Activated gamma-delta T cell treated with Interleukin-2 at 50 U/mL for 16 hours (primary cell): Measurements from ENCODE around the gene CLDN17.

Source experiments
- DNase-seq: peaks from one replicate; pipeline ENCODE4 v3.0.0-alpha.2; 2020

Gene CLDN17, protein sequence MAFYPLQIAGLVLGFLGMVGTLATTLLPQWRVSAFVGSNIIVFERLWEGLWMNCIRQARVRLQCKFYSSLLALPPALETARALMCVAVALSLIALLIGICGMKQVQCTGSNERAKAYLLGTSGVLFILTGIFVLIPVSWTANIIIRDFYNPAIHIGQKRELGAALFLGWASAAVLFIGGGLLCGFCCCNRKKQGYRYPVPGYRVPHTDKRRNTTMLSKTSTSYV

DNA sequence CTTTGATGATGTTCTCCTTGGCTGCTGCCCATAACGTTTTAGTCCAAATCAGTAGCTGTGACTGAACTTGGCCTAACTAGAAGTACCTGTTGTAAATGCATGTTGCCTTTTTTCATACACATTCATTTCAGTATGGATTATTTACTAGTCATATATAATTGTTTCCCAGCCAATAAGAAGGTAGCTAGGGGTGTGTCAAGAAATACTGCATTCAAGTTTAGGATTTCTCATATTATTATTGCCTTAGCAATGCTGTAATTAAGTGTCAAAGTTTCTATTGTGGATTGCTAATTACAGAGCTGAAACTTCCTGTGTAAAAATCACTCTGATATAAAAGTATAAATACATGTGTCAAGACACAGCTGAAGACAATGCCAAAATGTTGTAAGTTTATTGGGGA, at the start of gene CLDN17:
Gene CLDN17 (minus strand): TSS at position 101 of the 400 bp plus-strand sequence. CDS start 188 bp downstream, outside the sequence.
- no peak for DNase-seq

DNA sequence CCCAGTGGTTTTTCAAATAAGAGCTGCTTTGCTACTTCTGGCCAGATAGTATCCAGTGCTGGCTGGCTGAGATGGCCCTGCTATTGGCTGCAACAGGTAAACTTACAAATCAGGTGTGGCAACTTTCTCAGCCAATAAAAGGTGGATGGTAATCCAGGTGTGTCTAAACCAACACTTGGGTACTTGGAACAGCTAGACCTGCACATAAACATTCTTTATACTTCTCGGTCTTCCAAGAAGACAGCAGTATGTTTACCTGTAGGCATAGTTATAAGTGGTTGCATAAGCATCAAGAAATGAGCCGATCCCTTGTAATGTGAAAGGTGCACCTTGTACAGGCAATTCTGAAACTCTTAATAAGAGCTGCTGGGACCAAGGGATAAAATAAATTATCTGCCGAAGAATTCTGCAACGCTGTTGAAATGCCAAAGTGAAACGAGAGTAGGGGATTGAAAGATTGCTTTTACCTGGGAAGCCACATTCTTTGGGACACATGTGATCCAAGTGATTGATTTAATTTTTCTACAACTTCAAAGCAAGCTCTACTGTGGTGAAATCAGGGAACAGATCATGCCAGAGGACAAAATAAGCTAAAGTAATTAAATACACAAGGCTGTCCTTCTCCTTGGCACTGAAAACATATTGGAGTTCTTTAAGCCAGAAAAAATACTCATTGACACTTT, 49.6 kb upstream of the CLDN17 start, which contains the start of gene CLDN8:
Gene CLDN8 (minus strand): TSS at position 57 of the 683 bp plus-strand sequence. CDS start 172 bp downstream, outside the sequence.
- no peak for DNase-seq

DNA sequence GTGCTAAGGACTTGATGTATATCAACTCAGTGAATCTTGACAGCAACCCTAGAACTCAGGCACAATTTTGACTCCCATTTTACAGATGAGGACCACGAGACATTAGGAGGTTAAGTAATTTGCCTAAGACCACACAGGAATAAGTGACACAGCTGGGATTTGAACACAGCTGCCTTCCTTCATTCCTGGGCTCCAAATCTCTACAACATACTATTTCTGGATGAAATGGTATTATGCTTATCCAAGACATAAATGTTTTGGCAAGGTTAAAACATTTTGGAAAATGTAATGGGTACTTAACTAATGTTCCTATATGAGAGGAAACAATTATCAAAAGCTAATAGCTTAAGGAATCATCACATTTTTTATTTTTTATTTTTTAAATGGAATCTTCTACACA, 44.5 kb upstream of the CLDN17 start:
- DNase-seq: no peak

DNA sequence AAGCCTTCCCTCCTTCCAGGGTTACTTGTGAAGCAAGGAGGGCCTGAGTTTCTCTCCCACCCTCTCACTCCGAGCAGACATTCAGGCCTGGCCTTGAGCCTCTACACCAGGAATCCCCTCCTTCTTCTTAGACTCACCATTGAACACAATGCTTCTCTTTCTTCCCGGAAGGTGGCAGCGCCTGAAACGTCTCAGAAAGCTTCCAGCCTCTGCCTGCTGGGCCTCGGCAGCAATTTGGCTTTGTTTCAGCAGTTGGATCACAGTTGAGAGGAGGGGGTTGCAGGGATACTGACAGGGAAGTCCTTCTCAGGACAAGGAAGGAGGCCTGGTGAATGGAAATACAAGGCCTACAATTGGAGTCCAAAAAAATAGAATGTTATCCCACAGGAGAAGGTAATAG, 43.0 kb upstream of the CLDN17 start:
- DNase-seq: no peak

DNA sequence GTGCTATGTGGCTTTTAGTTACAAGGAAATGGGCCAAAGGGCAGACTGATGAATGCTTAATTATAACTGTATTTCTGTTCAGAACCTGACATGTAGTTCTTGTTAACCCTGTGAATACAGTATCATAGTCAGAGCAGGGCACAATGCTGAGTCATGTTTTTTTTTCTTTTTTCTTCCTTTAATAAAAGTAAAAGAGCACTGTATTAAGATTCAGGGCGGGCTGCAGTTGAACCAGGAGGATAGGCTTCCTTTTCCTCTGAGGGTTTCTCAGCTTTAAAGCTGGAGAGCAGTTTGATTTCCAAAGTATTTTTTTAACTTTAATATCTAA, 40.6 kb upstream of the CLDN17 start:
- no peak for DNase-seq

DNA sequence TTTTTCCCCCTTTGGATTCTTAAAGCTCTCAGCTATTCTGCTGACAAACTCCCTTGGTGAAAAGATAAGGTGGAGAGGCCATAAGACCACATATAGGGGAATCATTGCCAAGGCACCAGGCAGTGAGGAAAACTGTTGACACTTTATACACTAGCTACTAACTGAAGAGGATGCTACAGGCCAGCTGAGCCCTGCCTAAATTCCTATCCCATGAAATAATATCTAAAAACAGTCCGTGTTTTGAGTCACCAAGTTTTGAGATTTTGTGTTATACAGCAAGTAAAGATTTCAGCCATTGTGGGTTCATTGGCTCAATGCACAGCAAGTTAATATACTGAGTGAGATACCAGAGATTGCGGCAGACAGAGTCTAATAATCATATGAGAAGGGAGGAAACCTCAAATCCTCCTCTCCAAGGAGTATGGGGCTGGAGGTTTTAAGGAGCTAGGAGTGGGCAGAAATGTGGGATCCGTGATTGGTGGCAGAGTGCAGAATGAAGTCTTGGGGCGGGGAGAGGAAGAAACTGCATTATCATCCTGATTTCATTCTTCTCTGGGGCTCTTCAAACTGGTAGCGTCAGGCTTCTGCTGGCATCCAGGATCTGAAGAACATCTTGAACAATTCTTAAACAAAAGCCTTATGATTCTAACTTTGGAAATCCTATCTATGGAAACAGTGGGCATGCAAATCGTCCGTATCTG, 40.1 kb upstream of the CLDN17 start:
- no peak for DNase-seq

DNA sequence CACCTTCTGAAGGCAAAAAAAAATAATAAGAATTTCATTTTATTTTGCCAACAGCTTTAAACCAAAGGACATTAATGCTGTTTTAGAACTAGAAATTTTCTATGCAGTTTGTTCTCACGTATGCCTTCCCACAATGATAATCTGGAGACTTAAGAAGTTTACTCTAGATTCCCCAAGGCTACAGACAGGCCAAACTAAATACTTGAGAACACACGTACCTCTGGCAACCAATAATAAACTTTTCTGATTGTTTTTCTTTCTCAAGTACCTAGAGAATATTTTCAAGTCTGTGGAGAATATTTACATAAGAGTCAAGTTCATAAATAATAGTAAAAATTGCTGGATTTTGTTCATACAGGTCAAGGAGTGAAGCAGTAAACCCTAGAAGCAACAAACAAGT, 33.4 kb upstream of the CLDN17 start:
- DNase-seq: no peak

DNA sequence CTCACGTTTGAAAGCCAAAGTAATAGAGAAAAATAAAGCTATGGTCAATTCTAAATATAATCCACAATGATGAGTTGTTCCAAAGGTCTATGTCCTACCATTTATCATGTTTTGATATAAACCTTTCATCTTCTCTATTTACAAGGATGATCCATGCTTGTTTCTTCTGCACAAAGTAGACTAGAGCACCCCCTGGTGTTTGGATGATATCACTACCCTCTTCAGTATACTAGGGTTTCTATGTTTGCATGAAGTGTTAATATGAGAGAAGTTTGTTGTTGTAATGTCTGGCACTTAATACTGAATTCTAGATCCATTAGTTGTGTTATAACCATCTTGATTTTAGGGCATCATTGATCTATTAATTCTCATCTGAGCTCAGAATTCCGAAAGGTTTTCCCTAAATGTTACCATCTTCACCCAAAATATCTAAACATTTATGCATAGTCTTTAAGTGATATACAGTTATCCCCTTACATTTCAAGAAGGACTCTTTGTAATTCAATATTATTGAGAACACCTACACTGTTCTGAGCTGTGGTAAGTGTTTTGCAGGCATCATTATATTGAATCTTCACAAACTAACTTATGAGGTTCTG, 28.2 kb upstream of the CLDN17 start:
- no peak for DNase-seq

DNA sequence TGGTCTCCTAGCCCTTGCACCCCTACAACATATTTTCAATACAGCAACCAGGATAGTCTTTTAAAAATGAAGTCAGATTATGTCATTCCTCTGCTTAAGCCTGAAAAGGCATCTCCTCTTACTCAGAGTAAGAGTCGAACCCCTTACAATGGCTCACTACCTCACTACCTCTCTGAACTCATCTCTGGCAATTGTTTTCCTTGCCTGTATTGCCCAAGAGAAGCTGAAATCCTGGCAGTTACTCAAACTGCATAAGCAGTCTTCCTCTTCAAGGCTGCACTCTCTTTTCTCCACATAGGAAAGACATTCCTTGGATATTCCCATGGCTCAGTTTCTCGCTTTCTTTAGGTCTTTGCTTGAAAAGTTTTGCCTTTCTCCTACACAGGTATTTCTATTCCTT, 26.6 kb upstream of the CLDN17 start:
- DNase-seq: no peak

DNA sequence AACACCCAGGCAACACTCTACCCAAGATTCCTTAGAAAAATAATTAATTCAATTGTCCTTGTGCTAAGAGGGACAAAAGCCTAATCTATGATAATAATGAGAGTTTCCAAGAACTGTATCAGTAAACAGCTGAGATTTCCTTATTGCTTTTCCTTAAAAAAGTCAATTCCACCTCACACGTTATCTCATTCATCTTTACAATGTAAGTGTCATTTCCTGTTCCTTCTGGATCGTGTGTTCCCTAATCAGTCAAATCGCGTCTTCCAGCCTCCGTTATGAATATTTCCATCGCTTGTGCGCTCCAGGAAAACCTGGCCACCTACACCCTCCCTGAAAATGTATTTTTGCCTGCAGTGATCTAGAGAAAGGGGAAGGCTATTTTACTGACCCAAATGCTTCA, 23.9 kb upstream of the CLDN17 start:
- no peak for DNase-seq

DNA sequence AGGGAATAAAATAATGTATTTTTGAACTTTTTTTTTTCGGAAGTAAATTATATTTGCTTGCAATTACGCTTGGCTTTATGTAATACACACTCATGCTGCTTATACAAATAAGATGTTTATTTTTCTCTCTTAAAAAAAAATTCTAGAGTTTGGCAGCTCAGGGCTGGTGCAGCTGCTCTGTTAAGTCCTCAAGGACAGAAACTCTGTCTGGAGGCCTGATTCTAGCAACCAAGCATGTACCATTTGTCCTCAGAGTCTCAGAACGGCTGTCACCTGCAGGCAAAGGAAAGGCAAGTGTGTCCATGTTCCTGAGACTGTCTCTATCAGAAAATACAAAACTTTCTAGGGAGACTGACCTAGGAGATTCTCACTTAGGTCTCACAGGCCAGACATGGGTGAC, 23.2 kb upstream of the CLDN17 start:
- no peak for DNase-seq

DNA sequence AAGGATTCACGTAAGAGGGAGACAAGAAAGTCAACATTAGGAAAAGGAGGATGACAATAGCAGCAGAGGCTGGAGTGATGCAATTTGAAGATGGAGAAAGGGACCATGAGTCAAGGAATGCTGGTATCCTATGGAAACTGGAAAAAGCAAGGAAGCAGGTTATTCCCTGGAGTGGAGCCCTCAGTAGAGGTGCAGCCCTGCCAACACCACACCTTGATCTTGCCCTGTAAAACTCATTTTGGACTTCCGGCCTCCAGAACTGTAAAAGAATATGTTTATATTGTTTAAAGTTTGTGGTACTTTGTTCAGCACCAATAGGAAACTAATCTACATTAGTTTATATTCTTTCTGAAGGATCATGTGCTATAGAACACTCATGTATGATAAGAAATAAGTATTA, 19.6 kb upstream of the CLDN17 start:
- no peak for DNase-seq

DNA sequence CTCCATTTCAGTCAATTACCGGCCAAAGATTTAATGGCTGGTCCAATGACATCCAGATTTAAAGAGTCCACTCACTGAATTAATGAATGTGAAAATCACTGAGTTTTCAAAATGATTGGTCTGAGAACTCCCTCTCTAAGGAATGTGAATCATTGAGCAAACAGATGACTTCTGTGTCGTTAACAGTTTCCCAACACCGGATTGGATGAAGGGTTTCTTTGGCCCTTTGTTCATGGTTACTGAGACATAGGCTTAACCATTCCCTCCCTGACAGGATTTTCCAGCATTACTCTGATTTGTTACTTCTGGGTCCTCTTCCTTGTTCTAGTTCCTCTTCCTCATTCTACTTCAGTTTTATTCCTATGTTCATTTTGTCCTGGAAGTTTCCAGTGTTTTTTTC, 1.5 kb upstream of the CLDN17 start:
- no peak for DNase-seq

DNA sequence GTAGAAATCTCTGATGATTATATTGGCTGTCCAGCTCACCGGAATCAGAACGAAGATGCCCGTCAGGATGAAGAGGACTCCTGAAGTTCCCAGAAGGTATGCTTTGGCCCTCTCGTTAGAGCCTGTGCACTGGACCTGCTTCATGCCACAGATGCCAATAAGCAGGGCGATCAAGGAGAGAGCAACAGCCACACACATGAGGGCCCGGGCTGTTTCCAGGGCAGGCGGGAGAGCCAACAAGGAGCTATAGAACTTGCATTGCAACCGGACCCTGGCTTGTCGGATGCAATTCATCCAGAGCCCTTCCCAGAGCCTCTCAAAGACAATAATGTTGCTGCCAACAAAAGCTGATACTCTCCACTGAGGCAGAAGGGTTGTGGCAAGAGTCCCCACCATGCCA, 434 bp downstream of the CLDN17 start:
- DNase-seq: no peak

DNA sequence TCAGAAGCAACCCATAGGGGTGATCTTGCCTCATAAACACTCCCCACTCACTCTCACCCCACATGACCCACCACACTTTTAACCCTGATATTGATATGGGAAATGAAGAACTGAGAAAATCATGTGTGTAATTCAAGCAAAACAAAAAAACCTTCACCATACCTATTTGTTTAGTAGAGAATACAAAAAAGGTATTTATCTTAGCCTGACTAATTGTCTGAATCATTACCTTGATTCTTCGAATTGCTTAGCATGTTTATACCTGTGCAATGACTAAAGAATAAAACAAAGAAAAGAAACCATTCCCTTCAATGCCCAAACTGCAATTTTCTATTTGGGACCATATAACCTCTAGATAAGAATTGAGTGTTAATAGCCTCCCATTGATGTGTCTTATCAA, 1.8 kb downstream of the CLDN17 start:
- DNase-seq: no peak

DNA sequence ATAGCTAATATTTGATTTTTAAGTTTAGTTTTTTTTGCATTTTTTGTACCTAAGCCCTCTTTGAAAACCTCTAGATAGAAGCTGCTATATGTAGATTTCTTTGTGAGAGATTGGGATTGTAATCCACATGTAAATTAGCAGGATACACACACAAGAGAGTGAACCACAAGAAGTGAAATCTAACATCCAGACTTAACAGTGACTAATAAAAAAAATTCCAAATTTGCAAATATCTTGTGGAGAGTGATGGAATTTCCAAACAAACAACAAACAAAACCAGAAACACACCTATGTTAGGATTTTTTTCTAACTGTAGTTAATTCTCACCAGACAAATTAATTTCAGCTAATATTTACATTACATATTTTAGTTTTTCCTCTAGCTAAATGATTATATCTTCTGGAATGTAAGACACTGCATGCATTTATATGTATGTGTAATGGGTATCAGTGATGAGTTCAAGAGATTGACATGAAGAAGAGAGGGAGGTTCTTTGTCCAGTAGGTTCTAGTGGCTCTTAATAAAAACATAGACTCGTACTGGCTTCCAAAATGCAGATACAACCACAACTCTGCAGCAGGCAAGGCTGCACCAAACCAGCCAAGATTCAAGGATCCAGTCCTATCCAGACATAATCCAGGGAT, 12.8 kb downstream of the CLDN17 start:
- no peak for DNase-seq

DNA sequence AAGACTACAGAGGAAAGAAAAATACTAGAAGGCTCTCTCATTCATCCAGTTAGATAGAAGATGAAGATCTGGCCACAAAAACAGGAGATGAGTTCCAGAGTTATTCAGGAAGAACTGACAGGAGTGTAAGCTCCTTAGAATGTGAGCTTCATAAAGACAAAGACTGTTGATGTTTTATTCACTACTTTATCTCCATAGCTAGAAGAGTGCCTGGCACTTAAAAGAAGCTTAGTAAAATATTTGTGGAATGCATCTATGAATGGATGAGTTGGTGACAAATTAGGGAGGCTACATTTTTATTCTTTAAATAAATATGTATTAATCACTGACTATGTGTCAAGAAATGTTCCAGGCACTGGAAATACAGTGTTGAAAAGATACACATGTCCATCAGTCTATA, 13.8 kb downstream of the CLDN17 start:
- no peak for DNase-seq

DNA sequence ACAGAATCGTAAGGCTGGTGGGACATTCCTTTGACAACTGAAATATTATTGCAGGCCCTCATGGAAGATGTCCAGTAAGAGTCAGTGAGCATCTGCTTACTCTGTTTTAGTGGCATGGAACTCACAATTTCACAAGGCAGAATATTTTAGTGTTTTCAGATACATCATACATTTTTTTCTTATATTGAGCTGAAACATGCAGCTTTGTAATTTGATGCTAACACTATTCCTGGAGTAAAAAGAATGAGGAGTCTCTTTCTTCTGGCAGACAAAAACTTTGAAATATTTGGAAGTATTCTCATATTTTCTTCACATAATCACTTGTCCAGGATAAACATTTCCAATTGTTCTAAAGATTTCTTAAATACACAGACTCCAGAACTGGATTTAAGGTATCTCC, 17.7 kb downstream of the CLDN17 start:
- no peak for DNase-seq

DNA sequence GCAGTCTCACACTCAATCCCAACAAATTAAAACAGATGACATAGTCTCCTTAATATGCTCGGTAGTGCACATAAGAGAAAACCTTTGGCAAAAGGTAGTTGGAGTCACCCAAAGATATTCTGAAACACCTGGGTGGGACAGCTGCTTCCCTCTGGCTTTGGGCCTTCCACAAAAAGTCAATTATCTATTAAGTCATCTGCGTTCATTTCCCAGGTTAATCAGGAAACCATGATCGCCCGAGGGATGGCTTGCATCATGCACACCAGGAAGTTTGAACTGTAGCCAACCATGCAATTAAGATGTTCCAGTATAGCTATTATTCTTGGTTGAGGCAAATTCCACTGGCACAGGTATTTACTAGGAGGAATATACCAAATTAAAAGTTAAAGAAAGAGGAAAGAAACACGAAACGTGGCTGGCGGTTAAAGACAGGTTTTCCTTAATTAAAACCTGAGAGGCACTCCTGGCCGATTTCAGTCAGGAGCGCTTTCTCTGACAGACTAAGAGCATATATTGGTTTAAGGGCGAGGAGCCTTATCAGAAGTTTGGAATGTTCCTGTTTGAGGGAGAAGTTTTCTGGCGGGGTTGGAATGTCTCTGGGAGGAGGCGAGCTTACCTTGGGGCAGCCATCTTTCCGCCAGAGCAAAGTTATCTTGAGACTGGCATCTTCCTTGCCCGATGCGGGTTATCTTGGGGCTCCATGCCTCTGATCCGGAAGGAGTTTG, 19.9 kb downstream of the CLDN17 start:
- no peak for DNase-seq

DNA sequence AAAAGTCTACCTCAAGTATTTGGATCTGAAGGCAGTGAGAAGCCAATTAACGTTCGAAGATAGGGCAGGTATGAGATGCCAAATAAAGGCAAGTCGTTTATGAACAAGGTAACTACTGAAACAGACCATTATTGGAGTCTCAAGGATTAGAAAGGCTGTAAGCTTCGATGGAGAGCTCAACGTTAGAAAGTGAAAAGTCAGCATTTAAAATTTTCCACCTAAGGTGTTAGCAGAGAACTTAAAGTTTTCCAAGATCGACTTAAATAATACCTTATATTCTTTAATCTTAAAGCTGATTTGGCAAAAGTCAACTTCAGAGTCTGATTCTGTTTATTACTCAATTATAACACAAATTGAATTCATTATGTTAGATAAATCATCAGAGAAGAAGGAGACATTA, 28.1 kb downstream of the CLDN17 start:
- DNase-seq: no peak

DNA sequence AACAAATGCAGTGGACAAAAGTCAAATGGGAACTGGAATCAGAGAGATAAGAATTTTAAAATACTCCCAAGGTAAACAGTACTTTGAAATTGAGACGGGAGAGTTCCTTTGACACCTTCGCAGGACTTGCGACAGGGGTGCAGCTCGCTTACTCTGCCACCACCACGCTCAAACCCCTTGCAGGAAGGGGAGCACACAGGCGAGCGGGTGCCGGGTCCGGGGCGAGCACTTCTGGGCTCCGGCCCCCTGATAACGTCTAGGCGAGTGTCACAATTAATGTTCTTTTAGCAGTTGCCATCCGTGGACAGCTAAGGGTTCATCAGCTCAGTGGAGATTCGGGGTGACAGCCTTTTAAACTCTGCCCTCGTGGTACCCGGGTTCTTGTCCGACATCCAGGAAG, 37.4 kb downstream of the CLDN17 start:
- DNase-seq: no peak

DNA sequence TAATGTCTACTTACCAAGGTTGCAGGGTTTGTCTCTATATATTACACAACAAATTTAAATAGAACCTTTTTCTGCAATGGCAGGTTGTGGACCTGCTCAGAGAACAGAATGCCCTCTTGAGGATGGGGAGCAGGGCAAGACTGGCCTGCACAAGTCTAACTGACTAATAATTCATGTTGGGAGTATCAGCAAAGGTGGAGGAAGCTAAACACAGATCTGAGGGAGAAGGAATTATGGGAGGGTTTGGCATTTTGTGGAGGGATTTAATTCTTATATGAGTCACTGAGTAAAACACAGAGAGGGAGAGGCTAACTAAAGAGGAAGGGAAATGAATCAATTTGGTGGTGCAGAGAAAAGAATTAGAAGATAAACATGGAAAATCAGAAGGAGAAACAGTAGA, 40.0 kb downstream of the CLDN17 start:
- DNase-seq: no peak

DNA sequence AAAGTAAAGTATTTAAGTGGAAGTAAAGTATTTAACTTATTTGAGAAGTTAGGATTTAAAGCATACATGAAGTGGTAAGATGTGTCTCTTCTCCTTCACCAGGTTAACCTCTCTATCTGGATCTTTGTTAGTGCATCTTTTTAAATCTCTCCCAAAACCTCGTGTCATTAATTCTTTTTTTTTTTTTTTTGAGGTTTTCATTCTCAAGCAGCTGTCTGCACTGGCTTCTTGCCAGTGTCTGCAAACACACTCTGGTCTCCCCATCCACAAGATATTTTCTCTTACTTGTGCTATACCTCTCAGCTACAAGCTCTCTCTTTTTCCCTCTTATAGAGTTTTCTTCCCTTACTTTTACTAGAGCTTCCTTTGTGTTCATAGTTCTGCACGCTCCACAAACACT, 49.0 kb downstream of the CLDN17 start:
- DNase-seq: no peak
